ENCODE results near the gene CRELD2.

Gene CRELD2

DNA sequence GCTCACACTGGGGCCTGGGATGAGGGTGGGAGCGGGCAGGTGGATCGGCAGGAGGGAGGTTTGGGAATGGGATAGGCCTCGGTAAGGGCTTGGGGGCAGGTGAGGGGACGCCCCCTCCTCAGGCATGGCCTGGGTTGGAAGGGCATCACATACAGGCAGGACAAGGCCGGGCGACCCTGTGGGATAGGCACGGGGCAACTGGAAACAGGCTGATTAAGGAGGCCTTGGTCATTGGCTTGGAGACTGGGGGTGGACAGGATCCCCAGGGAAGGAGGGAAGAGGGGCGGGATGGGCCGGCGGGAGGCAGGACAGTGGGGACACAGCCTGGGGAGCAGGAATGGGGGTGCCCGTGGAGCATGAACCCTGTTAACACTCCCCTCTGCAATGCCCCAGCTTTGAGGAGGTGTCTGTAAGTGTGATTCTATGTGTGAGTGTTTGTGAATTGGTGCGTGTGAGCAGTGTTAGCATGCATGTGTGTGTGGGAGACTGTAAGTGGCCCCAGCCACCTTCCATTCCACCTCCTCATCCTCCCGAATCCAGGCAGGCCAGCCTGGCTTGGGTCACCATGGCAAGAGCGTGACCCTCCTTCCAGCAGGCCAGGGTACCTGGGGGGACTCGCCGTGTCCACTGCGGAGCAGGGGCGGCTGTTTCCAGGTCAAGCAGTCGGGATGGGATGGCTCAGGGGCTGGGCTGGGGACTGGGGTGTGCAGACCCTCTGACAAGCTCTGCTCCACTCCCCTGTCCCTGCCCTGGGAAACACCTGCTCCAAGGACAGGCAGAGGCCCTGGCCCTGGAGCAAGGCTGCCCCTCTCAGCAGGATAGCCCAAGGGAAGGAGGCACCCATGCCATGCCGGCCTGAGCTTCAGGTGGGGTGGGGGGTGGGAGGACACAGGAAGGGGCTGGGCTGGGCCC, 38.7 kb downstream of the CRELD2 start:
- no peak for DNase-seq (ENCODE audit: low read depth, low spot score)

DNA sequence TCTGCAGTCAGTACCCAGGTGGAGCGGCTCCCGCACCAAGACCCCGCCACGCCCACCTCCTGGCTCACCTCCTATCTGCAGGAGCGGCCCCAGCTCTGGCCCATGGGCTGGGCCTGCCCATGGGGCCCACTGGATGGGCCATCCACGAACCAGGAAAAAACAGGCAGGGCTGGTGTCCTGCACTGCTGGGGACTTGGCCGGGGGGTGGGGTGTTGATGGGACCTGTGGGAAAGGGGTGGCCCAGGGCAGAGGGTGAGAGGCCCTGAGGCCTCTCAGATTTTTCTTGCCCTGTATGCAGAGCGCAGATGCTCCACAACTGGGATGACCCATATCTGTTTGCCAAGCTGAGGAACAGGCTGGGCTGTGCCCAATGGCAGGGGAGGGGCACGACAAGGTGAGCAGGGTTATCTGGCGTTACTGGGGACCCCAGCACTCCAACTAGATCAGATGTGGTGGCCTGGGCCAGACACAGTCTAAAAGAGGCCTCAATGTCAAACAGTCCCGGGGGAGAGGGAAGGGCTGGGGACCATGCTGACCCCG, 39.5 kb downstream of the CRELD2 start:
- DNase-seq (ENCODE audit: low read depth, low spot score): no peak

DNA sequence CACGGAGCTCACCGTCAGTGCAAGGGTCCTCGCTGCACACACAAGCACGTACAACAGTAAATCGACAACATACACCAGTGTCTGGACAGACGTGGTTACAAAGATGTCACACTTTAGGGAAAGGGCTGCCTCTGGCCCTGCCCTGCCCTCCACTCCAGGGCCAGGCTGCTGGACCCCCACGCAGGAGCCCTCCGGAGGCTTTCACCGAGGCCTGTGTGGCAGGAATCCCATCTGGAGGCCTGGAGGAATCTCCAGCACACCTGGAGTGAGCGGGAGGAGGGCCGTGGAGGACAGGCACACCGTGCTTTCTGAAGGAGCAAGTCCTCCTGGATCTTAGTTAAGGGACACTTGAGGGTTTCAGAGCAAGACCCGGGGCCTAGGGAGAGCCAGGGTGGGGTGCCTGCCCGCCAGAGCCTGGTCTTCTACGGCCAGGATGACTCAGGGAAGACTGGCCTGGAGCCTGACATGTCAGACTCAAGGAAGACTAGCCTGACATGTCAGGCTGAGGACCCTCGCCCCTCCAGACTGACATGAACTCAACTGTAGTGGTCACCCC, 40.0 kb downstream of the CRELD2 start:
- DNase-seq (ENCODE audit: low read depth, low spot score): no peak

DNA sequence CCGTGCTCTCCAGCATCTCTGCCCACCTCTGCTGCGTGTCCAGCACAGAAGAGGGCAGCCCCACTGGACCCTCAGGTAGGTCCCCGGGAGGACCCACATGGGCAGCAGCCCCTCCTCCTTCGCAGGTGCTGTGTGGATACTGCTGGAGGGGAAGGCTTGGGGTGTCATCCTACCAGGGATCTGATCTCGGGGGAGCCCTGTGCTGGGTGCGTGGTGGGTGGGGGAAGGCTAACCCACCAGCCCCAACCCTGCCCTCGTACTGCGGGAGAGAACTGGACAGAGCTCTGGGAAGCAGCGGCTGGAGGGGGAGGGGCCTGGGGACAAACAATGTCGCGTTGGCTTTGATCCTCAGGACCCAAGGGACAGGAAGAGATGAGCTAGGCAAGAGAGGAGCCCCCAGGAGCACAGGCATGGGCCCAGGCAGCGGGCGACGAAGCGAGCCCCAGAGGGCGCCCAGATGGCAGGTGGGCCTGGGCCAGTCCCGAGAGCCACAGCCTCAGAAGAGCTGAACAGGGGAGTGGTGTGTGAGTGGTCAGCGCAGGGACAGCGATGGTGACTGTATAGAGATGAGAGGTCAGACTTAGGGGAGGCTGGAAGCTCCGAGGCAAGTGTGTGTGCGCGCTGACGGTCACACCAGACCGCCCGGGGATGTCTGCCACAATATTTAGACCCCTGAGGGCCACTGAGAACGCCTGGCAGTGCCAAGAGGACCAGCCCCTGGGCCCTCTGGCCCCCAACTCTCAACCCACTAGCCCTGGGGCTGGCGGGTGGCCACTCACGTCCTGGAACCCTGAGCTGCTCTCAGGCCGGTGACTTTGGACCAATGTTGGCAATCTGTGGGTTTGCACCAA, 40.7 kb downstream of the CRELD2 start:
- no peak for DNase-seq (ENCODE audit: low read depth, low spot score)

DNA sequence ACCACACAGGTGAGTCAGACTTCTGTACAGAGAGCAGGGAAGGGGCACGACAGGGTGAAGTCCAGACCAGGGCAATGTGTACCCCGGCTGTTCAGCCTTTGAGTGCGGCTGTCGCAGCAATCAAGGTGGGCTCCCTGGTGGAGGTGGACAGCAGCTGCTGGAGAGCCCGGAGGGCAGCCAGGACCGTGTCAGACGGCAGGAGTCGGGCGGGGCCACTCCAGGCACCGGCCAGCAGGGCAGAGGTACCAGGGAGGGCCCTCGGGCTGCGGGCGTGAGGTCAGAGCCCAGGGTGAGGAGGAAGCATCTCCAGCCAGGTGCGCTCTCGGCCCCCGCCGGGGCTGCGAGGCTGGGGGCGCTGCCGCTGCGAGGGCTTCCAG, 41.3 kb downstream of the CRELD2 start:
- DNase-seq (ENCODE audit: low read depth, low spot score): no peak

DNA sequence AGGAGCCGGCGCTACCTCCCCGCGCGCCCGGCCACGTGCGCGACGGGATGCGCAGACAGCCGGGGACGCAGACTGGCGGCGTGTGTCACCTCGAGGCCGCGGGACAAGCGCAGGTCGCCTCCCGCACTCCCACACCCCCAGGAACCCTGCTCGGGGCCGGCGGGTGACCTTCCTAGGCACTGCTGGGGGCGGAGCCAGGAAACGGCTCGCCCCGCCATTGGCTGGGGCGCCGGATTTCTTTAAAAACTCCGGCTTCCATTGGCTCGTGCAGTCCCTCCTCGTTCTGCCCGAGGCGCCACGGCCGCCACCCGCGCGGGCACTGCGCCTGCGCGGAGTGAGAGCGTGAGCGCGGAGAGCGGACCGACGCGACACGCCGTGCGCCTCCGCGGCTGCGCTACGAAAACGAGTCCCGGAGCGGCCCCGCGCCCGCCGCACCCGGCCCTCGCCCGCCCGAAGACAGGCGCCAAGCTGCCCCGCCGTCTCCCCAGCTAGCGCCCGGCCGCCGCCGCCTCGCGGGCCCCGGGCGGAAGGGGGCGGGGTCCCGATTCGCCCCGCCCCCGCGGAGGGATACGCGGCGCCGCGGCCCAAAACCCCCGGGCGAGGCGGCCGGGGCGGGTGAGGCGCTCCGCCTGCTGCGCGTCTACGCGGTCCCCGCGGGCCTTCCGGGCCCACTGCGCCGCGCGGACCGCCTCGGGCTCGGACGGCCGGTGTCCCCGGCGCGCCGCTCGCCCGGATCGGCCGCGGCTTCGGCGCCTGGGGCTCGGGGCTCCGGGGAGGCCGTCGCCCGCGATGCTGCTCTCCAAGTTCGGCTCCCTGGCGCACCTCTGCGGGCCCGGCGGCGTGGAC, 41.9 kb downstream of the CRELD2 start, which contains the start of gene PIM3:
PIM3 (plus strand) TSS at position 614 of the 846 bp plus-strand sequence; CDS start at position 790, 176 bp downstream.
- peak; percentile 52 for DNase-seq (ENCODE audit: low read depth, low spot score)

DNA sequence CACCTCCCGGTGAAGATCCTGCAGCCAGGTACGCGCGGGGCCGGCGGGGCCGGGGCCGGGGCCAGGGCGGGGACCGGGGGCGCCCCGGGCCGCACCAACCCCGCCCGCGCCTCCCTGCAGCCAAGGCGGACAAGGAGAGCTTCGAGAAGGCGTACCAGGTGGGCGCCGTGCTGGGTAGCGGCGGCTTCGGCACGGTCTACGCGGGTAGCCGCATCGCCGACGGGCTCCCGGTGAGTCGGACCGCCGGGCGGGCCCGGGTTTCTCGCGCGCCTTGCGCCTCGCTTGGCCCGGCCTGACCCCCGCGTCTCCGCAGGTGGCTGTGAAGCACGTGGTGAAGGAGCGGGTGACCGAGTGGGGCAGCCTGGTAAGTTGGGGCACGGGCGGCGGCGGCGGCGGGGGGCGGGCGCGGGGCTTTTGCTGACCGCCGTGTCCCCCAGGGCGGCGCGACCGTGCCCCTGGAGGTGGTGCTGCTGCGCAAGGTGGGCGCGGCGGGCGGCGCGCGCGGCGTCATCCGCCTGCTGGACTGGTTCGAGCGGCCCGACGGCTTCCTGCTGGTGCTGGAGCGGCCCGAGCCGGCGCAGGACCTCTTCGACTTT, 42.7 kb downstream of the CRELD2 start:
- no peak for DNase-seq (ENCODE audit: low read depth, low spot score)

DNA sequence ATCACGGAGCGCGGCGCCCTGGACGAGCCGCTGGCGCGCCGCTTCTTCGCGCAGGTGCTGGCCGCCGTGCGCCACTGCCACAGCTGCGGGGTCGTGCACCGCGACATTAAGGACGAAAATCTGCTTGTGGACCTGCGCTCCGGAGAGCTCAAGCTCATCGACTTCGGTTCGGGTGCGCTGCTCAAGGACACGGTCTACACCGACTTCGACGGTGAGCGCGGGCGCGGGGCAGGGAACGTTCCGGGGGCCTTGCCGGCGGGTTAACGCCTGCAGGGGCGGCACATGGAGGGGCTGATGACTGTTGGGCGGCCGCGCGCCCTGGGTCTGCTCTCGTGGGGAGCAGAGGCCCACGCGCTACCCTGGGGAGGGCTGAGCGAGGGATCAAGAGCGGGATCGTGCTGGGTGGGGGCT, 43.2 kb downstream of the CRELD2 start:
- no peak for DNase-seq (ENCODE audit: low read depth, low spot score)

DNA sequence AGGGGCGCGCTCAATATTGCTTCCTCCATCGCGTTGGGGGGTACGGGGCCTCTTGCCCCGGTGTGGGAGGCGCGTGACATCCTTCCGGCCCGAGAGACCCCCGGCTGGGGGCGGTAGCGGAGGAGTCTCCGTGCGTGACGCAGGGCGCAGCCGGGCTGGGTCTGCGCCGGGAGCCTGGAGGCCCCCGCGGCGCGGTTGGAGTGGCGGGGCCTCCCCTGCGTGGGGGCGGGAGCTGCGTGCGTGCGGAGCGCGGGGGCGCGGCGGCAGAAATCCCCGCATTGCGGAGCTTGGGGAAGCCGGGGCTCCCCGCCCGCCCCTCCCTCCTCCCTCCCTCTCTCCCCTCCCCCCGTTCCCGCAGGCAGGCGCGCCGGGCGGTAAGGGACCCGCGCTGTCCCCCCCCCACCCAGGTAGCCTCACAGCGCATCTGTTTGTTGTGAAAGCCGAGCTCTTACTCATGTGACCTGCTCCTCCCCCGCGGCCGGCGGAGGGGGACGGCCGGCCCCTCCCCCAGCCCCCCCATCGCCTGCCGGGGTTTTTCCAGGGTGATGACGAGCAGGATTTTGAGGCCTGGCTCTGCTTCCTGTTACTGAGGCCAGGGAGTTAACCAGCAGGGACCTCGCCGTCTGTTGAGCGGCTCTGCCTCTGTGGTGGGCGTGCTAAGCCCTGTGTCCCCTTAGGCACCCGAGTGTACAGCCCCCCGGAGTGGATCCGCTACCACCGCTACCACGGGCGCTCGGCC, 43.7 kb downstream of the CRELD2 start:
- no peak for DNase-seq (ENCODE audit: low read depth, low spot score)

DNA sequence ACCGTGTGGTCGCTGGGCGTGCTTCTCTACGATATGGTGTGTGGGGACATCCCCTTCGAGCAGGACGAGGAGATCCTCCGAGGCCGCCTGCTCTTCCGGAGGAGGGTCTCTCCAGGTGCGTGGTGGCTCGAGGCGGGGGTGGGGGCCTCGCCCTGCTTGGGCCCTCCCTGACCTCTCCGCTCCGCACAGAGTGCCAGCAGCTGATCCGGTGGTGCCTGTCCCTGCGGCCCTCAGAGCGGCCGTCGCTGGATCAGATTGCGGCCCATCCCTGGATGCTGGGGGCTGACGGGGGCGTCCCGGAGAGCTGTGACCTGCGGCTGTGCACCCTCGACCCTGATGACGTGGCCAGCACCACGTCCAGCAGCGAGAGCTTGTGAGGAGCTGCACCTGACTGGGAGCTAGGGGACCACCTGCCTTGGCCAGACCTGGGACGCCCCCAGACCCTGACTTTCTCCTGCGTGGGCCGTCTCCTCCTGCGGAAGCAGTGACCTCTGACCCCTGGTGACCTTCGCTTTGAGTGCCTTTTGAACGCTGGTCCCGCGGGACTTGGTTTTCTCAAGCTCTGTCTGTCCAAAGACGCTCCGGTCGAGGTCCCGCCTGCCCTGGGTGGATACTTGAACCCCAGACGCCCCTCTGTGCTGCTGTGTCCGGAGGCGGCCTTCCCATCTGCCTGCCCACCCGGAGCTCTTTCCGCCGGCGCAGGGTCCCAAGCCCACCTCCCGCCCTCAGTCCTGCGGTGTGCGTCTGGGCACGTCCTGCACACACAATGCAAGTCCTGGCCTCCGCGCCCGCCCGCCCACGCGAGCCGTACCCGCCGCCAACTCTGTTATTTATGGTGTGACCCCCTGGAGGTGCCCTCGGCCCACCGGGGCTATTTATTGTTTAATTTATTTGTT, 44.6 kb downstream of the CRELD2 start:
- no peak for DNase-seq (ENCODE audit: low read depth, low spot score)

DNA sequence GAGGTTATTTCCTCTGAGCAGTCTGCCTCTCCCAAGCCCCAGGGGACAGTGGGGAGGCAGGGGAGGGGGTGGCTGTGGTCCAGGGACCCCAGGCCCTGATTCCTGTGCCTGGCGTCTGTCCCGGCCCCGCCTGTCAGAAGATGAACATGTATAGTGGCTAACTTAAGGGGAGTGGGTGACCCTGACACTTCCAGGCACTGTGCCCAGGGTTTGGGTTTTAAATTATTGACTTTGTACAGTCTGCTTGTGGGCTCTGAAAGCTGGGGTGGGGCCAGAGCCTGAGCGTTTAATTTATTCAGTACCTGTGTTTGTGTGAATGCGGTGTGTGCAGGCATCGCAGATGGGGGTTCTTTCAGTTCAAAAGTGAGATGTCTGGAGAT, 45.2 kb downstream of the CRELD2 start:
- DNase-seq (ENCODE audit: low read depth, low spot score): no peak

DNA sequence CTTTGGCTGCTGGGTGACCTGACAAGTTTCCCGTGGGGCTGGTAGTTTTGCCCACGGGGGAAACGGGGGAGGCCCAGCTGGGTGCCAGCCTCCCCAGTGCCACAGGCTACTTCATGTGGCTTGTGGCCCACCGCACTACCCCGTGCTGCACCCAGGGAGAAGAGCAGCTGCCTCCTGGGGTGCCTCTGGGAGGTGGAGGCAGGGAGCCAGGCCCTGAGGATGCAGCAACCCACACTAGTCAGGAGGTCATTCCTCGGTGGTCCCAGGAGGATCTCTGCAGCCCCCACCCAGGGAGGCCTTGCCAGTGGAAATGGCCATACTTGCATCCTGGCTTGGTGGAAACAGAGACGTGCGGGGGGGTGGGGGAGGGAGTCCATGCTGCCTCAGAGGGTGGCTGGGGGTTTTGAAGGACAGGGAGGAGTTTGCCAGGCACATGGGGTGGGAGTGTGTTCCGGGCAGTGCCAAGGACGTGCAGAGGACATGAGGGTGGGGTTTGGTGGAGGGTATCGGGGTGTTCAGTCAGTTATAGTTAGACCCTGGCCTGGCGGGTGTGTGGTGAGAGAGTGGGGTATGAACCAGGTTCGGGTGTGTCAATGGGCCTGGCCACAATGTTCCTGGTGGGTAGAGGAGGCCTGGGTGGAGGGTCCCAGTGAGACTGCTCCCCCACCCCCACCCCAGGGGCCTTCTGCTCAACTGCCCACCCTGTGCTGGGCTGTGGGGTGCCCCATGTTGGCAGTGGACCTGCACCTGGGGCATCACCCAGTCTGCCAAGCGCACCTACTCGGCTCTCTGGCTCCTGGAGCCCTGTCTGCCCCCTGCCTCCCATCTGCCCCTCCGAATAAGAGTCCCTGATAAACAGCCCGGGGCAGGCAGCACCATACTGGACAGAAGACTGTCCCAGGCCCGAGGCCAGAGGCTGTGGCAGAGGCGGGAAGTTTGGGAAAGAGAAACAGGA, 46.0 kb downstream of the CRELD2 start:
- DNase-seq (ENCODE audit: low read depth, low spot score): no peak

DNA sequence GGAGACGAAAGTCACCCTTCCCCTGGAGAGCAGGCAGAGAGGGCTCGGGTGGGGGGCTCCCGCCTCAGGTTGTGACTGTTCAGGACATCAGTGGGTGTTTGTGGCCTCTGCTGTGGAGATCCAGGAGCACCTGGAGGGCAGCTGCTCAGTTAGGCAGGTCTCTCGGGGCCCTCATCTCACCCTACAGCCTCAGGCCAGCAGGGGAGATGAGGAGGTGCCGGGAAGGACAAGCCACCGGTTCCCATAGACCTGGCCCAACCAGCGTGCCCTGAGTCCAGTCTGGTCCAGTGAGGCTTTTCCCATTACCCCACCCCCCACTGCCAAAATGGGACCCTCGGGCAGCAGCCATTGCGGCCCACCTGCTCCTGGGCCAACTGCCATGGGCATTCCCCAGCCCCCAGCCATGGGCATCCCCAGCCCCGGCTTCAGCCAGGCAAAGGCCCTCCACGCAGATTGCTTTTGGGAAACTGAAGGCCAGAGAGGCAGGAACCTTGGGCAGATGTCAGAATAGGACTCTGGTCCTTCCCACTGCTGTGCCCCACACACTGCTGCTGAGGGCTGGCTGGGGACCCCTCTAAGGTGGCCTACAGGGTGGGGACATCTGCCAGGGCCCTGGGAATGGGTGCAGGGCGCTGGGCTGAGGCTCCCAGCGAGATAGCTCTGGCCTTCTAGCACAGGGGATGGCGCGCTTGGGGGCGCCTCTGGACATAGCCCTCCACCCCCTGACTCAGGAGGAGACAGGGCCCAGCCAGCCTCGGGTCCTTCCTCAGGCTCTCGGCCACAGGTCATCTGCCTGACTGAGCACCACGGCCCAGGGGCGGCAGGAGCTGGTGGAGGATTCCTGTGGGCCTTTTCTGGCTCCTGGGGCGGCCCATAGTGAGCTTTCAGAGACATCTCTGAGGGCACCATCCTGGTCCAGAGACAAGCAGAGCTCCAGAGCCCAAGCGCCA, 46.9 kb downstream of the CRELD2 start:
- DNase-seq (ENCODE audit: low read depth, low spot score): no peak

DNA sequence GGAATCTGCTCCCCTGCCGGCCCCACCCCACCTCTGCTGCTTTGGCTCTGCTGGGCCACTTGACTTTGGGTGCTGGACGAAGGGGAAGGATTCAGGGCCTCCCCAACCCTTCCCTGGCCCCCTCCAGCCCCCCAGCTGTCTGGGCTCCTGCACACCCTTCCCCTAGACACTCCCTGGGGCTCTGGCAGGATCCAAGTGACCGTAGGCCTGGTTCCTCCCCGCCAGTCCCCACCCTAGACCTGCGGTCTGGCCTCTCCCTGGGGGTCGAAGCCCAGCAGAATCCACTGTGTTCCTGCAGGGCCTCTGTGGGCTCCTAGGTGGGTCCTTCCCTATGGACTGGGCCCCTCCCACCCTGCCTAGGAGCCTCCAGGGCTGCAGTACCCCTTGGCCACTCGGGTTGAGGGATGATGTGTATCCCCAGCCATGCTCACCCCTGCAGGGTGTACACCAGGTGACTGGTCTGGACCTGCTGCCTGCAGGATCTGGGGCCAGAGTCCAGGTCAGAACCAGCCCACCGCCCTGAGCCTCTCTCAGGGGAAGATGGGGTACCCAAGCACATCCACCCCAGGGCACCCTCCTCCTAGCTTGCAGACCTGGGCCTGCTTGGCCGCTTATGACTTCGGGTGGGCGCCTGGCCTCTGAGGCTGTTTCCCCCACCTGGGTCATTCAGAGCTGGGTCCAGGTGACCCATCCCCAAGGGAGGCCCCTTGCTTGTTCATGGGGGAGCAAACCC, 47.8 kb downstream of the CRELD2 start:
- DNase-seq (ENCODE audit: low read depth, low spot score): no peak

DNA sequence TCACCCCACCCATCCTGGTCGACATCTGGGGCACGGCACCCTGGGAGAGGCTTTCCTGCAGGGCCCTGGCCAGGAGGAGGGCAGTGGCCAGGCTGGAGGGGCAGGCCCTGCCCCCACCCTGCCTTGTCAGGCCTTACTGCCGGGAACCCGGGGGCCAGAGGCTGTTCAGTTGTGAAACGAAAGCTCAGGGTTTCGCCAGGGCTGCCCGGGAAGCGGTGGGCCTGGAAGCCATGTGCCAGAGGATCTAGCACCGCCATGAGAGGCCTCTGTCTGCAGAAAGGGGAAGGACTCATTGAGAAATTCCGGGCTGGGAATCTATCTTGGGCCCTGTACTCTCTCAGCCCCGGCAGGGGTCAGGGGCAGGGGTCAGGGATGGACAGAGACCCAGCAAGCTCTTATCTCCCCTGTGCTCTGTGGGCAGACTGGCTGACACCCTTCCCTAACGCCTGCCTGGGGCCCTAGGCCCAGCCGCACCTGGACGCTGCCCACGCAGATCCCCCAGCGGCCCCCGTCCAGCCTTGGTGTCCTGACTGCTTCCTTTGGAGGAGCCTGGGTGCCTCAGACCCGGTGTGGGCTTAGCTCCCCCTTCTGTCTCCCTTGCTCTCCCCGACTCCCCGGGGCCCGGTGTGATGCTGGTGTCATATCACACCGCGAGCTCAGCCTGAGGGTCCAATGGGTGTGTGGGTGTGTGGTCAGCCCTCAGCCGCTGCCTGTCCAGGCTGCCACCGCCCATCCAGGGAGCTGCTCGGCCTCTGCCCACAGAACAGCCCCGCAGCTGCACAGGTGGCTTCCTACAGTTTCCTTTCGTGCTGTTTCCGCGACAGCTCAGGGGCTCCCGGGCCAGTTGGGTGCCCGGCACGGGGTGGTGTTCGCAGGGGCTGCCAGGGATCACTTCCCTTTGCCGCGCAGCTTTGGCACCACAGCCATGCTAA, 48.6 kb downstream of the CRELD2 start:
- DNase-seq (ENCODE audit: low read depth, low spot score): no peak

Data from iPS DF 19.7 (cell line).